ENCODE measurements around the gene GPC5.

DNA sequence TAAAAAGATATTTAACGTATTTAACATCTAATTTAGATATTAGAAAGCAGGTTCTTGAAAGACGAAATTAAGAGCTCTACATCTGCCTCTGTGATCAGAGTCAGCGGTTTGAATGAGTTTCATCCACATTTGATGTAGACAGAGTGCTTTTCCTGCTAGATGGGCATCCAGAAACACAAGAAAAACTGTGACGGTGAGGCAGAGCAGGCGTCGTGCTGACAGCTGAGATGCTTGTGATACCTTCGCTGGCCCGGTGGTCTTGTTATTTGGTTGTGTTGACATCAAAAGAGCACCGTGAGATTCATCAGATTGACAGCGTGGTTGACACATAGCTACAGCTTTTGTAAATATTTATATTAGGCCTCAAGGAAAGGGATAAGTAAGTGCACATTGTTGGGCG is 399.1 kb downstream of the GPC5 start:
- TF ChIP-seq, protein P1, sequence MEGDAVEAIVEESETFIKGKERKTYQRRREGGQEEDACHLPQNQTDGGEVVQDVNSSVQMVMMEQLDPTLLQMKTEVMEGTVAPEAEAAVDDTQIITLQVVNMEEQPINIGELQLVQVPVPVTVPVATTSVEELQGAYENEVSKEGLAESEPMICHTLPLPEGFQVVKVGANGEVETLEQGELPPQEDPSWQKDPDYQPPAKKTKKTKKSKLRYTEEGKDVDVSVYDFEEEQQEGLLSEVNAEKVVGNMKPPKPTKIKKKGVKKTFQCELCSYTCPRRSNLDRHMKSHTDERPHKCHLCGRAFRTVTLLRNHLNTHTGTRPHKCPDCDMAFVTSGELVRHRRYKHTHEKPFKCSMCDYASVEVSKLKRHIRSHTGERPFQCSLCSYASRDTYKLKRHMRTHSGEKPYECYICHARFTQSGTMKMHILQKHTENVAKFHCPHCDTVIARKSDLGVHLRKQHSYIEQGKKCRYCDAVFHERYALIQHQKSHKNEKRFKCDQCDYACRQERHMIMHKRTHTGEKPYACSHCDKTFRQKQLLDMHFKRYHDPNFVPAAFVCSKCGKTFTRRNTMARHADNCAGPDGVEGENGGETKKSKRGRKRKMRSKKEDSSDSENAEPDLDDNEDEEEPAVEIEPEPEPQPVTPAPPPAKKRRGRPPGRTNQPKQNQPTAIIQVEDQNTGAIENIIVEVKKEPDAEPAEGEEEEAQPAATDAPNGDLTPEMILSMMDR (IDR thresholded peaks at IDR 0.05) = no peak
- no peak for TF ChIP-seq POLR2A (IDR thresholded peaks at IDR 0.05)

All from testis (tissue), 2 donors.